HFFc6 (cell line): ENCODE data around the gene HOXD8. TPM values are rescaled to one million over a fixed set of nuclear protein-coding genes. Genes with fewer than 3 reads are reported as not detected.

Experiments
- DNase-seq: peaks from one replicate; pipeline ENCODE4 v3.0.0-alpha.2; 2018
- H3K27ac Mint-ChIP-seq: 2 replicates; pipeline ENCODE4 v1.8.0; 2020; ENCODE audit warnings: mild to moderate bottlenecking, mixed read lengths
- H3K27me3 Mint-ChIP-seq: 2 replicates; pipeline ENCODE4 v1.8.0; 2021; ENCODE audit warnings: mild to moderate bottlenecking, moderate library complexity, mixed read lengths; ENCODE audit not compliant: insufficient read depth
- H3K36me3 Mint-ChIP-seq: 2 replicates; pipeline ENCODE4 v1.8.0; 2021; ENCODE audit warnings: low read depth, mixed read lengths
- H3K4me1 Mint-ChIP-seq: 2 replicates; pipeline ENCODE4 v1.8.0; 2020; ENCODE audit warnings: low read depth, mixed read lengths
- H3K4me3 Mint-ChIP-seq: 2 replicates; pipeline ENCODE4 v1.8.0; 2020; ENCODE audit warnings: mild to moderate bottlenecking, moderate library complexity, mixed read lengths
- H3K9me3 Mint-ChIP-seq: 2 replicates; pipeline ENCODE4 v1.8.0; 2020; ENCODE audit warnings: mild to moderate bottlenecking, mixed read lengths
- total RNA-seq, 6 experiments: library from RNA; stranded (reverse); fragmentation: NEBNext Ultra II Directional; extraction: Animal tissue kit (Norgen Biotek cat#: 25700); gene quantifications; 2 replicates in 1 of 6; 3 replicates in 5 of 6; pipeline ENCODE4 v1.2.3, GENCODE V29; 2021
- TF ChIP-seq, protein P1 (sequence below): fragments of 200-600 bp; sonication (generic); IDR thresholded peaks from 2 replicates; pipeline ENCODE4 v1.5.0; 2021; ENCODE audit warnings: antibody characterized with exemption, mild to moderate bottlenecking

The HOXD8 gene
- total RNA-seq, 6 experiments from 2014 or later = 2.3 to 5.1 (median 4.6) TPM

DNA sequence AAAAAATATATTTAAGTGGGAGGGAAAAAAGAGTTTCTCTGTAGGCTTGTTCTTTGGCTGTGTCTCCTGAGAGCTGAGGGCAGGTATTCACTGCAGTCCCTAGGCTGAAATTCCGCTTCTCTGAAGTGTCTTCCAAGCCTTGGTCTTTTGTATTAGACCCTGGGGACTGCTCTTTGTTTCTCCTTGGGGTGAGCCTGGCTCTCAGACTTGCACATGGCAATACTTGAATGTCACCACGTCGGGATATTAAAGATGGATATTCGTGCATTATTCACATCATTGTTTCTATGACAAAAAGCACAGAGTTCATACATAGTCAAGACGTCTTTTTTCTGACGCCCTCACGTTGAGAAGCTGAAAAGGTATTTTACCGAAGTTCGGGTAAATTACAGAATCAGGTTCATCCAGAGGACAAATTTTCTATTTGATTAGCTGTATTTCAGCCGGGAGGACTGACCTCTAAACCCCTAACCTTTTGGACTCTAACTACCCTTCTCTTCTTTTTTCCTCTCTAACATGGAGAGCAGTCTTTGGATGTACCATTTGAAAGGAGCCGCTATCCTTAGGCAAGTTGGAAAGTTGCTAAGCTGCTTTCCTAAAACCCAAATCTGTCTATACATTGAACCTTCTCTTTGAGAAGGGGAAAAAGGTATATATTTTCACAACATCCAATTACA lies 25.2 kb downstream of the HOXD8 start:
- Mint-ChIP-seq H3K4me1 (peaks cover 22% of the 10 kb centered on the region), H3K9me3 (no peaks in the 10 kb centered on the region), H3K27me3 (peaks cover 61% of the 10 kb centered on the region), H3K27ac (no peak overlapping the region), H3K36me3 (no peaks in the 10 kb centered on the region; the same call in 1 of the 2 replicates), H3K4me3 (no peak overlapping the region)
- TF ChIP-seq, protein P1, sequence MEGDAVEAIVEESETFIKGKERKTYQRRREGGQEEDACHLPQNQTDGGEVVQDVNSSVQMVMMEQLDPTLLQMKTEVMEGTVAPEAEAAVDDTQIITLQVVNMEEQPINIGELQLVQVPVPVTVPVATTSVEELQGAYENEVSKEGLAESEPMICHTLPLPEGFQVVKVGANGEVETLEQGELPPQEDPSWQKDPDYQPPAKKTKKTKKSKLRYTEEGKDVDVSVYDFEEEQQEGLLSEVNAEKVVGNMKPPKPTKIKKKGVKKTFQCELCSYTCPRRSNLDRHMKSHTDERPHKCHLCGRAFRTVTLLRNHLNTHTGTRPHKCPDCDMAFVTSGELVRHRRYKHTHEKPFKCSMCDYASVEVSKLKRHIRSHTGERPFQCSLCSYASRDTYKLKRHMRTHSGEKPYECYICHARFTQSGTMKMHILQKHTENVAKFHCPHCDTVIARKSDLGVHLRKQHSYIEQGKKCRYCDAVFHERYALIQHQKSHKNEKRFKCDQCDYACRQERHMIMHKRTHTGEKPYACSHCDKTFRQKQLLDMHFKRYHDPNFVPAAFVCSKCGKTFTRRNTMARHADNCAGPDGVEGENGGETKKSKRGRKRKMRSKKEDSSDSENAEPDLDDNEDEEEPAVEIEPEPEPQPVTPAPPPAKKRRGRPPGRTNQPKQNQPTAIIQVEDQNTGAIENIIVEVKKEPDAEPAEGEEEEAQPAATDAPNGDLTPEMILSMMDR = no peak
- no peak for DNase-seq

DNA sequence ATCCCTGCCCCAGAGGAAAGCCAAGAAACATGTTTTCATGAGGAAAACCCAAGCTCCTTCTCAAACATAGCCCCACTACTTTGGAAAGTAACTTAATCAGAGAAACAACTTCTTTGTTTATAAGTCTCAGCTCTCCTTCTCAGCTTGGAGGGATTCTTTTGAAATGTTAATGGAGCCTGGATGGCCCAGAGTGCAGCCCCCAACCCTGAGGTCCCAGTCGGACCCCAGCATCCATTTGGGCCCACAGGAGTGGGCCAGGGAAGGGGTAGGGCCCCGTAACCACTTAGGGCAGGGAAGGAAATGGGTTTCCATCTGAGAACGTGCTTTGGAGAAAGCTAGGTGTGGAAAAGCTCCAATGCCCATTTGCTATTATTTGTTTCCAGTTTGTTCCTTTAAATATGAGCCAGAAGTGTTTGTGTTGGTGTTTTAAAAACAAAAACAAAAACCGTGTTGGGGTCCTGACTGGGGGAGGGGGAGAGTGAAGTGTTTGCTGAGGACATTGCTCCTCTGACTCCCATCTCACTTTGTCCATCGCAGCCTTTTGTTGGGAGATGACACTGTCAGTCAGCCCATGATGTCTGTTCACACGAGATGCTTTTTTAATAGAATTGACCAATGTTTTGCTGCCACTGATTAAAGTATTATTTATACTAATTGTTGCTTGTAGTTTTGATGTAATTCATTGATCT lies 26.0 kb downstream of the HOXD8 start:
- Mint-ChIP-seq H3K9me3 (no peaks in the 10 kb centered on the region), H3K4me3 (no peak overlapping the region), H3K36me3 (no peaks in the 10 kb centered on the region; the same call in 1 of the 2 replicates), H3K4me1 (peaks cover 15% of the 10 kb centered on the region), H3K27ac (no peak overlapping the region), H3K27me3 (peaks cover 58% of the 10 kb centered on the region)
- TF ChIP-seq, protein P1 = no peak
- DNase-seq = no peak

DNA sequence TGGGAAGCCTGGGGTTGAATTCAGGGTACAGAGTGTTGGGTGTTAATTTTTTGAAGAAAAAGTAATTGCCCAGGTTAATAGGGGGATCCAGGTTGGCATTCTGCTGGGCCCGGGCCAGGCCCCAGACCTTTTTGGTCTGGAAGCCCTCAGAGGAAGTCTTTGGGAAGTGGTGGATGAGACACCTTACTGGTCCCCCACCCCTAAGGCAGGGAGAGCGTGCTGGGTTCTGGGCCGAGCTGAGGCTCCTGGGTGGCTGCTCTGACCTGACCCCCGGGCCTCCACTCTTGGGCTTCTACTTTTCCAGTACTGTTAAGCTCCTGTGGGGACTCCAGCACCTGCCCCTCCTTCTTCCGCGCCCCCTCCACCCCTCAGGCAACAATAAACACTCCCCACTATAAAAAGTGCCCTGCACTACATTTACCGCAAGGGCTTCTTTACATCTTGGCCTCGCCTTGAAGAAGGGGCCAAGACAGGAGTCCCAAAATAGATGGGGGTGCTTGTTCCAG lies 26.8 kb downstream of the HOXD8 start:
- no peak for DNase-seq
- H3K27me3 Mint-ChIP-seq = peaks cover 56% of the 10 kb centered on the region
- no peaks in the 10 kb centered on the region for H3K9me3 Mint-ChIP-seq
- H3K4me3 Mint-ChIP-seq = no peak overlapping the region; the same call in 1 of the 2 replicates
- H3K4me1 Mint-ChIP-seq = peaks cover 20% of the 10 kb centered on the region
- TF ChIP-seq, protein P1 = no peak
- no peaks in the 10 kb centered on the region for H3K36me3 Mint-ChIP-seq
- no peak overlapping the region for H3K27ac Mint-ChIP-seq

DNA sequence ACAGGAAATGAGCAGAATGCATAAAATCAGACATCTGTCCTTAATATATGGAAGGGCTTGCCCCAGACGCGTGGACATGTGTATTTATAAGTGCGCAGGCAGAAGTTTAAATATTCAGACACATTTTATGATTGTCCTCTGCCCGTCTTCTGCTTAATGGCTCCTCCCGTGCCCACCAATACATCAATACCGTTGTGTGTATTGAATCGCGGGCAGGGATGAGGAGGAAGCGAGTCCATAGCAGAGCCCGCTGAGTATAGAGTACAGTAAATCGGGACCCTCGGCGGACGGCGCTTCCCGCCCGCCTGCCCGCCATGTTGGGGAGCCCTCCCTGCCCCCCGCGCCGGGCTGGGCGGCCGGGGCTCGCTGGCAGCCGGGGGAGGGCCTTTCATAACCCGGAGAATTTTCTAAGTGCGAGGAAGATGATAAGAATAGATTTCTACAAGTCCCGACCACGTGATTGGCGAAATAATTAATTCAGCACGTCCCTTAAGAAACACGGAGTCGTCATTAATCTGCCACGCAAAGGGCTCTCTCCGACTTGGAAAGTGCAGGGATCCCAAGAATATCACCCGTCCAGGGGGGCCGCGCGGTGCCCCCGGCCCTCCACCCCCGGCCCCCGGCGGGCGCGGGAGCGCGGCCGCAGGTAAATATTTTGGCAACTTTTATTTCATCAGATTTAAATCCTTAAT lies 27.4 kb downstream of the HOXD8 start, which contains the start of gene HOXD3:
HOXD3 (plus strand) TSS at position 501 of the 692 bp plus-strand sequence. CDS start 11,808 bp downstream, outside the sequence.
- H3K4me3 Mint-ChIP-seq = peak within 1 kb of the TSS; percentile 71; the same call in 1 of the 2 replicates
- no peaks in the 10 kb centered on the region for H3K9me3 Mint-ChIP-seq
- H3K4me1 Mint-ChIP-seq = peaks cover 26% of the 10 kb centered on the region
- no peak within 1 kb of the TSS for H3K27ac Mint-ChIP-seq
- TF ChIP-seq, protein P1 = no peak
- no peaks in the 10 kb centered on the region for H3K36me3 Mint-ChIP-seq
- H3K27me3 Mint-ChIP-seq = peaks cover 59% of the 10 kb centered on the region
- no peak for DNase-seq

DNA sequence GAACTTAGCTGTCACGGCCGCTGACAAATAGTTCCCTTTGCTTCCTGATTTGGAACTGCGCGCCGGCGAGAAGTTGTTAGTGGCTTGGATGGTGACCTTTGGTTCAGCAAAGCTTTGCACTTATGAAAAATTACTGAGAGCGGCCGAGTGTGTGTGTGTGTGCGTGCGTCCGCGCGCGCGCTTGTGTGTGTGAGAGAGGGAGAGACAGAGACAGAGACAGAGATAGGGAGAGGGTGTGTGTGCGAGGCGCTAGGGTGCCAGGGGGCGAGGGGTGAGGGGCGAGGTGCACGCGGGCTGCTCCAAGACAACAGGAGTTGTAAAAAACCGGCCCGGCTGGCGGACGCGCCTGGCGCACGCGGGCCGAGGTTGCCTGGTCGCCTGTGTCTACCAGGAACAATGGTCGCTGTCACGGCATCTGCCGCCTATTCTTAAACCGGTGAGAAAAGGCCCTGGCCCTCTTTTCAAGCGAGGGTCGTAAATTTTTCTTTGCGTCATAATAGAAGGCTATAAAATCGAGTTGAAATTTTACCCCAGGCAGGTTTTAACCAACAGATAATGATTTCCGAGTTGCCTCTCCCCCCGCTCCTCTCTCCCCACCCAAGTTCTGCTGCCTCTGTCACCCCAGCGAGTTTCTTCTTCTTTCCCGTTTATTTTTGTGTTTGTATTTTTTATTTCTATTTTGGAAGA lies 28.1 kb downstream of the HOXD8 start:
- no peaks in the 10 kb centered on the region for H3K9me3 Mint-ChIP-seq
- peaks cover 31% of the 10 kb centered on the region for H3K4me1 Mint-ChIP-seq
- no peak overlapping the region for H3K27ac Mint-ChIP-seq
- H3K4me3 Mint-ChIP-seq = peak overlapping the region; percentile 71; the same call in 1 of the 2 replicates
- TF ChIP-seq, protein P1 = no peak
- H3K27me3 Mint-ChIP-seq = peaks cover 66% of the 10 kb centered on the region
- no peak for DNase-seq
- no peaks in the 10 kb centered on the region for H3K36me3 Mint-ChIP-seq
